T-helper 2 cell treated with Interferon-gamma antibody and Interleukin-4, amounts not matched to agents 100 ng/mL and 5 ng/mL, for 36 hours (primary cell): ENCODE data around the gene TMC4. TPM values are rescaled to one million over a fixed set of nuclear protein-coding genes. Genes with fewer than 3 reads are reported as not detected.
"Not testable (repeated sequence)": the region's sequence is repeated elsewhere in the genome, so short reads cannot be mapped to it uniquely, and the experiment has no call there.

Experiments used
- intact Hi-C: fragments of 100-400 bp; cut with micrococcal nuclease; formaldehyde crosslinking; loops from one replicate; pipeline ENCODE4 v1.15.1; 2023
- total RNA-seq: library from RNA; stranded (reverse); gene quantifications from 2 replicates; pipeline ENCODE4 v1.2.3, GENCODE V29; 2022

The TMC4 gene
- total RNA-seq, 1 donor from 2014 or later = 3.5 TPM

- intact Hi-C loops = no loop called here
Observed at GRCh38 chr19:54203151-54203611, 30.2 kb upstream of the TMC4 start.

GRCh38 chr19:54201980-54202379 is 29.0 kb upstream of the TMC4 start:
- intact Hi-C loops = loop anchor here (1.0 to 2.0 kb wide), 4 partner anchors 8 to 87 kb away; partner anchors contain the start of genes CNOT3, LENG1, PRPF31 and TFPT

- intact Hi-C loops = loop anchor here (1.0 to 2.0 kb wide), 4 partner anchors 9 to 86 kb away; partner anchors contain the start of genes CNOT3, LENG1, PRPF31 and TFPT
Observed at GRCh38 chr19:54201172-54201701, 28.3 kb upstream of the TMC4 start.

GRCh38 chr19:54199401-54199800 is 26.4 kb upstream of the TMC4 start:
- intact Hi-C loops = no loop called here

- intact Hi-C loops = no loop called here
Observed at GRCh38 chr19:54197121-54197520, 24.2 kb upstream of the TMC4 start.

- intact Hi-C loops = no loop called here
Observed at GRCh38 chr19:54196536-54196935, 23.6 kb upstream of the TMC4 start.

- intact Hi-C loops = not testable (repeated sequence)
Observed at GRCh38 chr19:54194463-54194862, 21.5 kb upstream of the TMC4 start.

- intact Hi-C loops = no loop called here
Observed at GRCh38 chr19:54193011-54193410, 20.1 kb upstream of the TMC4 start.

GRCh38 chr19:54191811-54192453 is 19.0 kb upstream of the TMC4 start:
- intact Hi-C loops = no loop called here

- intact Hi-C loops = no loop called here
Observed at GRCh38 chr19:54191011-54191810, 18.3 kb upstream of the TMC4 start, which contains the start of gene TSEN34. Gene TSEN34, plus strand, starts transcription at chr19:54191308. Its CDS starts 57 bp downstream, at chr19:54191365.

- intact Hi-C loops = loop anchor here (1.0 kb wide), 4 partner anchors 10 to 88 kb away; partner anchors contain the start of genes CNOT3, NDUFA3 and RPS9
Observed at GRCh38 chr19:54190503-54191010, 17.6 kb upstream of the TMC4 start.

- intact Hi-C loops = loop anchor here (1.0 kb wide), 8 partner anchors 10 to 323 kb away; partner anchors contain the start of genes CNOT3, LENG1, LENG9 and MYADM
Observed at GRCh38 chr19:54189735-54190502, 17.0 kb upstream of the TMC4 start.

- intact Hi-C loops = loop anchor here (1.0 kb wide), 4 partner anchors 30 to 322 kb away; partner anchors contain the start of genes LENG1, LENG9, MYADM and PRPF31
Observed at GRCh38 chr19:54189145-54189734, 16.3 kb upstream of the TMC4 start, which contains the start of gene MBOAT7. Gene MBOAT7, minus strand, starts transcription at chr19:54189580. Its CDS starts 1,072 bp downstream, at chr19:54188508.

GRCh38 chr19:54188215-54188871 is 15.4 kb upstream of the TMC4 start:
- intact Hi-C loops = no loop called here

- intact Hi-C loops = no loop called here
Observed at GRCh38 chr19:54186934-54187381, 14.0 kb upstream of the TMC4 start.

- intact Hi-C loops = no loop called here
Observed at GRCh38 chr19:54186351-54186750, 13.4 kb upstream of the TMC4 start.

GRCh38 chr19:54183431-54183830 is 10.5 kb upstream of the TMC4 start:
- intact Hi-C loops = no loop called here

GRCh38 chr19:54181894-54182293 is 8.9 kb upstream of the TMC4 start:
- intact Hi-C loops = not testable (repeated sequence)

- intact Hi-C loops = no loop called here
Observed at GRCh38 chr19:54180691-54181091, 7.7 kb upstream of the TMC4 start.
